GM19025 (cell line): Measurements from ENCODE around the gene ABI1.
"Not testable (repeated sequence)": the region's sequence is repeated elsewhere in the genome, so short reads cannot be mapped to it uniquely, and the experiment has no call there.

Source experiments
- ATAC-seq: cut with Tn5 transposase; IDR thresholded peaks from one replicate; pipeline ENCODE4 v1.9.1; 2021; ENCODE audit warnings: mild to moderate bottlenecking, low read depth, moderate library complexity; ENCODE audit not compliant: unreplicated experiment

ABI1 gene

DNA sequence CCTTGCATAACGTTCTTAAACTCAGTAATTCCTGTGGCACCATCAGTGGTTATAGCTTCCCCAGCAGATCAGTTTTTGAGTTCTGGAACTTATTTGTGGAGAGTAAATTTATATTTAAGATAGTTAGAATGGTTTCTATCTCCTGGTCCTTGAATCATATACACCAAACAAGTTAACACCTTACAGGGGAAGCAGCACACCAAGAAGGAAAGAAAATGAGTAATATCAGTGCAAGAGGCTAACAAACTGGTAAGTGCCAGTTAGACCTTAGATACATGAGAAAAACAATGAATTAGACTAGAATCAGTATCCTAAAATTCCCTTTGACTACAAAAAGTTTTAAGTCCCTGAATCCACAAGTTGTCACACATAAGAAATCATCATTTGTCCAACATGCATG is 54.2 kb downstream of the ABI1 start:
- no peak for ATAC-seq

DNA sequence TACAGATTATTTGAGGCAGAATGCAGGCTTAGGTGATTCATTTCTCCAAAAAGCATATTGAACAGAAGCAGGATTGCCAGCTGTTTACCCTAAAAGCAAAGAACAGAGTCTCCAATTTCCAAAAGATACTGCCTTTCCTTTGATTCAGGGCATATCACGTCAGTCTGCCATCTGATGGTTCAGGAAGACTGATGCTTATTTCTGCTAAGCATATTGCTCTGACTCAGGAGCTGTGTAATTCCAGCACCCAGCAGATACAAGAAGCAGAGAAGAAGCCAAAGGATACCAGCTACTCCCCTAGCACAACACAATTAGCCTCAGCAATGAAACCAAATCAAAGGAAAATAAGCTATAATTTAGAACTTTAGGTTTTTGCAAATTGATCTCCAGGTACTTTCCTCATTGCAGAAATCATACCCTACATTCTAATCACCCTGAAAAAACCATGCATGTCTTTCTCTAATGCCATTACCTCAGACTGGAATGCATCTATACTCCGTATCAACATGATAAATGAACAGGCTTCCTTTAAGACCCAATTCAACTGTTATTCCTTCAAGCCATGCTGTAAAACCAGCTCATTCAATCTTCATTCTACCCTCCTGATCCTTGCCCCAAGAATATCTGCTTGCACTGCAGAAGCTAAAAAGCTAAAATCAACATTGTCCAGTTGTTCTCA is 55.1 kb downstream of the ABI1 start:
- no peak for ATAC-seq

- no peak for ATAC-seq
Measured at GRCh38 chr10:26804418-26805393, 56.1 kb downstream of the ABI1 start.

- no peak for ATAC-seq
Measured at GRCh38 chr10:26803849-26804248, 56.9 kb downstream of the ABI1 start.

- ATAC-seq = no peak
Measured at GRCh38 chr10:26802527-26802926, 58.2 kb downstream of the ABI1 start.

DNA sequence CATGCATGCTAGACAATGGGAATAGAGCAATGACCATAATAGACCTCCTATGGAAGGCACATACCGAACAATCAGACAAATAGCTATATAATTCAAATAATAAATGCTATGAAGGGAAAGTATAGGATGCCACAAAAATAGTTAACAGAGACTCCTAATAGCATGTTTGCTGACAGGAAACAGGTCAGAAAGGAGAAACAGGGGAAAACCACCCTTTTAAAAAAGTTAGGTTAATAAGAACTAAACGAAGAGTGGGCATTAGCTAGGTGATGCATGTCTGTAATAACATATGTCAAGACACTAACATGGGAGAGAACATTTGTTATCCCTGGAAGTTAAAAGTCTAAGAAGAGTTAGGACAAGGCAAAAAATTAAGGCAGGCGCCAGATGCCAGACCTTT is 58.9 kb downstream of the ABI1 start:
- ATAC-seq = no peak

DNA sequence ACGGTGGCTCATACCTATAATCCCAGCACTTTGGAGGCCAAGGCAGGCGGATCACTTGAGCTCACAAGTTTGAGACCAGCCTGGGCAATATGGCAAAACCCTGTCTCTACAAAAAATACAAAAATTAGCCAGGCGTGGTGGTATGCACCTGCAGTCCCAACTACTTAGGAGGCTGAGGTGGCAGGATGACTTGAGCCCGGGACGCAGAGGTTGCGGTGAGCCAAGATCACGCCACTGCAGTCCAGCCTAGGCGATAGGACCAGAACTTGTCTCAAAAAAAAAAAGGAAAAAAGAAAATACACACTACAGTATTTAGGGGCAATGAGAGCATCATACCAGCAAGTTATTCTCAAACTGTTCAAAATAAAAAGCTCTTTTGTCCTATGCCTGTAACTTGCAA is 59.5 kb downstream of the ABI1 start:
- ATAC-seq = no peak

DNA sequence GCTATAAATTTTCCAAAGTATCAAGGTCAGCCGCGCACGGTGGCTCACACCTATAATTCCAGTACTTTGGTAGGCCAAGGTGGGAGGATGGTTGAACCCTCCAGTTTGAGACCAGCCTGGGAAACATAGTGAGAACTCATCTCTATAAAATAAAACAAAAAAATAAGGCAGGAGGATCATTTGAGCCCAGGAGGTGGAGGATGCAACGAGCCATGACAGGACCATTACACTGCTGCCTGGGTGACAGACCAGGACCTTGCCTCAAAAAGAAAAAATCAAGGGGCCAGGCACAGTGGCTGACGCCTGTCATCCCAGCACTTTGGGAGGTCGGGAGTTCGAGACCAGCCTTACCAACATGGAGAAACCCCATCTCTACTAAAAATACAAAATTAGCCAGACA is 60.3 kb downstream of the ABI1 start:
- no peak for ATAC-seq

DNA sequence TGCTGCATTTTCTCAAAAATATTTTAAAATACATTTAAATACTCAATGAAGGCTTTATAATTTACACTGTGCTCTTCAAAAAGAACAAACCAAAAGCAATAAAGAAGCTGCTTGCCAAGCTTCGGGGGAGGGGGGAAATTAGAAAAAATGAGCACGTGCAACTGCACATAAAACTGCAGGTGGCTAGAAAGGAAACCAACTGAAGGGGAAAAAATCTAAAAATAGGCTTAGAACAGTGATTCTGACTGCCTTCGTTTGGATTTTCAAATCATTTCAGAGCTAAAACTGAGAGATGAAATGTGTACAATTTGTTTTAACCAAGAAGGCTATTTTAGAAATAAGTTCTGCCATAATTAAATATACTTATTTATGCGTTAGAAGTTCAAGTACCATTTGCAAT is 61.4 kb downstream of the ABI1 start:
- ATAC-seq = no peak

GRCh38 chr10:26798298-26798697 is 62.5 kb downstream of the ABI1 start:
- no peak for ATAC-seq

- ATAC-seq = no peak
Measured at GRCh38 chr10:26797340-26797739, 63.4 kb downstream of the ABI1 start.

DNA sequence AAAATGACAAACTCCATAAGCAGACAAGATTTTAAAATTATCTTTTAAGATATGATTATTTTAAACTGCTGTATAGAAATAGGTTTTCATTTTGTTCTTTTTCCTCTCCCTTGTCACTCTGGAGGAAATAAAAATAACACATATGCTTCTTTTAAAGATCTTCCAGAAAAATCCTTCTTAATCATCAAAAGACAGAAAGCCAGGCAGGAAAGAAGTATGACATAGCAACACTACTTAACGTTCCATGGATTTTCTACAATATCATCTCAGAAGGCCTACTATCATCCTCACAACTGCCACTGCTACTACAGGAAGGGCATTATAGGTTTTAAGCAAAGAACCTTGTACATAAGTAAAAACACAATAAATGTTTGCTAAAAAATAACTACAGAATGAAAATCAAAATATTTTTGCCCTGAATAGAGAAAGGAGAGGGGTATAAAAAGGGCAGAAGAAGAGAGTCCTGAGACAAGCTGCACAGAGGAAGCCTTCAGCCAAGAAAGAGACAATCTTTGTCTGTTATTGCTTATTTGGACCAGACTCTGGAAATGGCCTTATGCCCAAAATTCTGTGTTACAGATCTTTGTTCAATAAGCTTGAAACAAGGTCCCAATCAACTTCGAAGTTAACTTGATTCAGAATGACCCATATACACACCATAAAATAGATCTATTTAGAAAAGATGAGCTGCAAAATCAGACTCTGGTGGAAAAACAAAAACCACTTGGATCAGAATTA is 67.8 kb downstream of the ABI1 start:
- ATAC-seq = no peak

DNA sequence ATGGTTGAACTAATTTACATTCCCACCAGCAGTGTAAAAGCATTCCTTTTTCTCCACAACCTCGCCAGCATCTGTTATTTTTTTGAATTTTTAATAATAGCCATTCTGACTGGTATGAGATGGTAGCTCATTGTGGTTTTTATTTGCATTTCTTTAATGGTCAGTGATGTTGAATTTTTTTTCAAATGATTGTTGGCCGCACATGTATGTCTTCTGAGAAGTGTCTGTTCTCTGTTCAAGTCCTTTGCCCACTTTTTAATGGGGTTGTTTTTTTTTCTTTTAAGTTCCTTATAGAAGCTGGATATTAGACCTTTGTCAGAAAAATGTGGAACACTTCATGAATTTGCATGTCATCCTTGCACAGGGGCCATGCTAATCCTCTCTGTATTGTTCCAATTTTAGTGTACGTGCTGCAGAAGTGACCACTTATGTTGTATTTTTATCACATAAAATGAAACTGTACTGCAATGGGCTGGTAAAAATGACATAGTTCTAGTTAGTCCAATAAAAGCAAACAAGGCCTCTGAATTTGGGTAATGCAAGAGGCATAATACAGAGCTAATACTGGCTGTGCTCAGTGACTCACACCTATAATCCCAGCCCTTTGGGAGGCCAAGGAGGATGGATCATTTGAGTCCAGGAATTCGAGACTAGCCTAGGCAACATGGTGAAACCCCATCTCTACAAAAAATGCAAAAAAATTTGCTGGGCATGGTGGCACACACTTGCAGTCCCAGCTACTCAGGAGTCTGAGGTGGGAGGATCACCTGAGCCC is 70.3 kb downstream of the ABI1 start:
- ATAC-seq = no peak

DNA sequence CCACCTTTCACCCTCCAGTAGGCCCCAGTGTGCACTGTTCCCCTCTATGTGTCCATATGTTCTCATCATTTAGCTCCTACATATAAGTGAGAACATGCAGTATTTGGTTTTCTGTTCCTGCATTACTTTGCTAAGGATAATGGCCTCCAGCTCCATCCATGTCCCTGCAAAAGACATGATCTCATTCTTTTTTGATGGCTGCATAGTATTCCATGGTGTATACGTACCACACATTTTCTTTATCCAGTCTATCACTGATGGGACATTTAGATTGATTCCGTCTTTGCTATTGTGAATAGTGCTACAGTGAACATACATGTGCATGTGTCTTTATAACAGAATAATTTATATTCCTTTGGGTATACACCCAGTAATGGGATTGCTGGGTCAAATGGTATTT is 71.0 kb downstream of the ABI1 start:
- ATAC-seq = not testable (repeated sequence)

GRCh38 chr10:26787362-26787761 is 73.4 kb downstream of the ABI1 start:
- ATAC-seq = no peak

DNA sequence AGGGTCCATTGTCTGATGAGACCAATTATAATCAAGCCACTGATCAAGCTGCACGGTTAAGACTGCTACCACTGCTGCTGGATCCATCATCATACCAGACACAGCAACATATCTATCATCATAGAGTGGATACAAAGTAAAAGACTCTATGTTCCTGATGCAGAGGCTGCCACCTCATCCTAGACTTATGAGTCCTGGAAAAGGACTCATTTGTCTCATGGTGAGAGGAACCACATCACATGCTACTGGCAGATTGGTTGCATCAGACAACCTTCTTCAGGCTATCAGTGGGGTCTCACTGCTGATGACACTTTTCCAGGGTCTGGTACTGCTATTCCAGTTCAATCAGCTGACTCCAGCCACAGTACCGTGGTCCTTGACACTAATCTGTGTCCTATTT is 79.0 kb downstream of the ABI1 start:
- ATAC-seq = no peak

- ATAC-seq = peak; percentile 54
Measured at GRCh38 chr10:26780793-26781601, 79.8 kb downstream of the ABI1 start.

DNA sequence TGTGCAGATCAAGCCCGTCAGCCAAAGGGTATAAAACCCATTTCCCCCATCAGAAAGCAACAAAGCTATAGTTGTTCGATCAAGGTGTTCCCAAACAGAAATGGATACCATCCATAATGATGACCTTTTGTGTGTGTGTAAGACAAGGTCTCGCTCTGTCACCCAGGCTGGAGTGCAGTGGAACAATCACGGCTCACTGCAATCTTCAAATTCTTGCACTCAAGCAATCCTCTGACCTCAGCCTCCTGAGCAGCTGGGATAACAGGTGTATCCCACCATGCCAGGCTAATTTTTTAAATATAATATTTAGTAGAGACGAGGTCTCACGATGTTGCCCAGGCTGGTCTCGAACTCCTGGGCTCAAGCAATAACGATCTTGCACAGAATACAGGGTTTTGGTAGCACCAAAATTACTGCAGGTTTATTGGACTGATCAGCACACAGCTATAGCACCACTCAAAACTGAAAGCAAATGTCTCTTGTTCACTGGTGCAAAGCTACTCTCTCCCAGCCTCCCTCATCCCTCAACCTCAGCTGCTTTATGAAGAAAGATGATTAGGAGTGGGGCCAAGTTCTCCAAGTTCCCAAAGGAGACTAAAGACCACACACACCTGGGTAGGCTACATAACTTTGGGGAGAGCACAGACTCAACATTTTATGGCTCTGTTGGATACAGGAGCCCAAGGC is 80.5 kb downstream of the ABI1 start:
- peak; percentile 35 for ATAC-seq
